Thoracic aorta (tissue), 2 donors: Measurements from ENCODE around the gene CCDC182. TPM values are rescaled to one million over a fixed set of nuclear protein-coding genes. Genes with fewer than 3 reads are reported as not detected.

ENCODE experiments used
- ATAC-seq: fragments of 150-250 bp; one replicate; pipeline ENCODE4 v1.8.0; 2017; ENCODE audit warnings: low read depth; ENCODE audit not compliant: insufficient number of reproducible peaks, low FRiP score
- DNase-seq: peaks from one replicate; pipeline ENCODE4 v3.0.0-alpha.2; 2020; ENCODE audit warnings: low spot score
- H3K27ac ChIP-seq, 2 donors: fragments of 200-600 bp; sonication (generic); 1 replicate in 1 of 2; 2 replicates in 1 of 2; pipeline ENCODE4 v1.5.1; 2016; ENCODE audit warnings: mild to moderate bottlenecking in 2 of 2, moderate library complexity in 2 of 2
- H3K27me3 ChIP-seq: fragments of 200-600 bp; sonication (generic); replicated peaks from 2 replicates; pipeline ENCODE4 v1.6.0; 2016; ENCODE audit warnings: mild to moderate bottlenecking; ENCODE audit not compliant: insufficient read depth
- H3K36me3 ChIP-seq: fragments of 200-600 bp; sonication (generic); one replicate; pipeline ENCODE4 v1.5.1; 2016
- H3K4me1 ChIP-seq, 2 donors: fragments of 200-600 bp; sonication (generic); 1 replicate in 1 of 2; 2 replicates in 1 of 2; pipeline versions ENCODE4 v1.5.1 to v1.6.0; 2016; ENCODE audit warnings: low read depth in 2 of 2, mild to moderate bottlenecking in 1 of 2; ENCODE audit not compliant: control insufficient read depth in 1 of 2
- H3K4me3 ChIP-seq: fragments of 200-600 bp; sonication (generic); 2 replicates; pipeline ENCODE4 v1.5.1; 2016; ENCODE audit warnings: mild to moderate bottlenecking
- H3K9me3 ChIP-seq: fragments of 200-600 bp; sonication (generic); 2 replicates; pipeline ENCODE4 v1.5.1; 2016
- CTCF ChIP-seq: fragments of 200-600 bp; sonication (generic); IDR thresholded peaks from one replicate; pipeline ENCODE4 v1.5.1; 2019; ENCODE audit warnings: antibody characterized with exemption
- total RNA-seq, 2 donors: library from RNA; depleted of rRNA; stranded (reverse); fragments of >200 nt; gene quantifications; one replicate each; pipeline versions ENCODE4 v1.1.0 to v1.2.3, GENCODE V29; 2016

The CCDC182 gene
- total RNA-seq, 2 donors from 2014 or later: not detected

DNA sequence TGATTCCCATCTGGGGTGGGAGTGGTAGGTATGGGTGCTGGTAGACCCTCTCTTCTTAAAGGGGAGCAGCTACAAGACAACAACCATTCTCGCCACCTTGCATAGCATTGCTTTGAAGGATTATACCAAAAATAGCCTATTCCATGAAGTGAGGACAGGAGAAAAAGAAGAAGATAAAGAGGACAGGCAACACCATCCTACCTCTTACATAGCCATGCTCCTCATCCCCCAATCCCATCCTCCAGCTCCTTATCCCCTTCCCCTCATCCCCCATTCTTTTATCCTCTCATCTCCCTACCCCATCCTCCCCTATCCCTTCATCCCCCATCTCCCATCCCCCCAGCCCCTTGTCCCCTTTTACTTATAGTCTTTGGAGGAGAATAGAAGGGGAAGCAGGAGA, 29.1 kb downstream of the CCDC182 start:
- DNase-seq: no peak

GRCh38 chr17:57714665-57715180, 30.4 kb downstream of the CCDC182 start:
- TF ChIP-seq CTCF: no peak
- no peaks in the 10 kb centered on the region for H3K9me3 ChIP-seq
- no peak overlapping the region for H3K27ac ChIP-seq
- ATAC-seq: no peak
- H3K36me3 ChIP-seq: no peaks in the 10 kb centered on the region
- H3K4me1 ChIP-seq: no peaks in the 10 kb centered on the region
- no peak for DNase-seq
- no peaks in the 10 kb centered on the region for H3K27me3 ChIP-seq
- H3K4me3 ChIP-seq: no peak overlapping the region

More for the DNA sequence above, 29.1 kb downstream of the CCDC182 start:
- no peak for TF ChIP-seq CTCF
- Histone ChIP-seq H3K4me3 (no peak overlapping the region), H3K4me1 (no peaks in the 10 kb centered on the region), H3K27me3 (no peaks in the 10 kb centered on the region), H3K36me3 (no peaks in the 10 kb centered on the region), H3K9me3 (no peaks in the 10 kb centered on the region), H3K27ac (no peak overlapping the region)
- ATAC-seq: no peak

DNA sequence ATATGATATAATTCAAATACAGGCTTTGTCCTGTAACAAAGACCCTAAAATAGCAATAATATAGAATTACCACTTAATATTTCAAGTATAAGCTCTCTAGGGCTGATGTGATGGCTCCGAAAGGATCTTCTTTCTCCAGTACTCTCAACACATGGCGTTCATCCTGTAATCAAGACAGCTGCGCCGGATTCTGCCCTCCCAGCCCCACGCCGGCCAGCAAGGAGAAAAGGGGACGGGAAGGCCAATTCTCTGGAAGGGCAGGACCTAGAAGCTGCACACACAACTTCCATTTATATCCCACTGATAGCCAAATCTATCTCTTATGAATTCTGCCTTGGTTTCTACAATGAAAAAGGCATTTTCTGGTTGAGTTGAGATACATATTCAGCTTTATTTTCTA, 32.0 kb downstream of the CCDC182 start:
- H3K4me3 ChIP-seq: no peak overlapping the region
- no peak overlapping the region for H3K27ac ChIP-seq
- H3K9me3 ChIP-seq: no peaks in the 10 kb centered on the region
- no peak for TF ChIP-seq CTCF
- no peak for DNase-seq
- H3K27me3 ChIP-seq: no peaks in the 10 kb centered on the region
- H3K36me3 ChIP-seq: no peaks in the 10 kb centered on the region
- no peaks in the 10 kb centered on the region for H3K4me1 ChIP-seq
- no peak for ATAC-seq

DNA sequence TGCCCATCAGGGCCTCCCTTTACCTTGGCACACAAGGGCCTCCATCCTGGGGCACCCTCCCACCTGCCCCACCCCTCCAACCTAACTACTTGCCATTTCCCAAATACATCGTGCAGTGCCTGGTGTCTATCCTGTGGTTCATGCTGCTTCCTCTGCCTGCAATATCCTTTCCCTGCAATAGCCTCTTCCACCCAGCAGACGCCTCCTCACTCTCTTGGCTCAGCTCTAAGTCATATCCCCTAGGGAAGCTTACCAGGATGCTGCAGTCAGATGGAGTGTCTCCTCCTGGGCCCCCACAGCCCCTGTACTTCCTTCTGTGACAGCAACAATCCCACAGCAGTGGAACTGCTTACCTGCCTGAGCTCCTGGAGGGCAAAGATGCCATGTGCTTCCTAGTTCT, 36.7 kb downstream of the CCDC182 start:
- Histone ChIP-seq H3K27me3 (no peaks in the 10 kb centered on the region), H3K27ac (no peak overlapping the region), H3K36me3 (no peaks in the 10 kb centered on the region), H3K9me3 (no peaks in the 10 kb centered on the region), H3K4me3 (no peak overlapping the region), H3K4me1 (no peaks in the 10 kb centered on the region)
- ATAC-seq (no peak), DNase-seq (no peak)
- no peak for TF ChIP-seq CTCF

GRCh38 chr17:57707892-57708291, 37.2 kb downstream of the CCDC182 start:
- no peak overlapping the region for H3K27ac ChIP-seq
- no peak overlapping the region for H3K4me3 ChIP-seq
- no peaks in the 10 kb centered on the region for H3K27me3 ChIP-seq
- H3K36me3 ChIP-seq: no peaks in the 10 kb centered on the region
- DNase-seq (no peak), ATAC-seq (no peak)
- no peaks in the 10 kb centered on the region for H3K4me1 ChIP-seq
- no peak for TF ChIP-seq CTCF
- H3K9me3 ChIP-seq: no peaks in the 10 kb centered on the region
